ENCODE measurements around the gene ADGRF5. TPM values are rescaled to one million over a fixed set of nuclear protein-coding genes. Genes with fewer than 3 reads are reported as not detected.

ADGRF5 gene
- total and polyA plus RNA-seq, 10 of the 15 experiments (the other 5 are each of a cell fraction or from before 2014, with no cell fraction given), result 0.01 to 0.13 TPM; not detected in 8

- intact Hi-C loops (cut with micrococcal nuclease; ENCODE audit: unreplicated experiment), result no loop called here
- Histone ChIP-seq H3K27ac (ENCODE audit: control insufficient read depth, insufficient read depth) (no peak overlapping the region), H4K20me1 (ENCODE audit: control insufficient read depth, insufficient read depth) (no peaks in the 10 kb centered on the region), H2AFZ (ENCODE audit: control insufficient read depth, low read depth, low read length) (no peak overlapping the region), H3K9me3 (replicated peaks; ENCODE audit: control insufficient read depth, insufficient read depth, low read length) (no peaks in the 10 kb centered on the region), H3K4me3 (no peak overlapping the region), H3K4me1 (ENCODE audit: control insufficient read depth, insufficient read depth, low read length) (no peaks in the 10 kb centered on the region), H3K27me3 (replicated peaks in 1 of 2; ENCODE audit: control insufficient read depth in 2 of 2, insufficient read depth in 2 of 2, low read length in 1 of 2) (no peaks in the 10 kb centered on the region), H3K36me3 (ENCODE audit: control insufficient read depth in 2 of 2, insufficient read depth in 2 of 2, low read length in 1 of 2) (no peaks in the 10 kb centered on the region), H3K9ac (ENCODE audit: control insufficient read depth, insufficient read depth, low read length) (no peak overlapping the region), H3K79me2 (ENCODE audit: control insufficient read depth, insufficient read depth, low read length) (no peaks in the 10 kb centered on the region), H3K4me2 (ENCODE audit: control insufficient read depth, insufficient read depth) (no peak overlapping the region)
- ChIA-PET CTCF (no interaction called here), RAD21 (ENCODE audit: unreplicated experiment) (no interaction called here), POLR2A (no interaction called here), SMC1A (ENCODE audit: uncharacterized antibody, unreplicated experiment) (interaction anchor here (1.1 kb wide), 1 partner anchor 12 kb away, joined by 3 read pairs; no protein-coding TSS in a partner anchor)
- in situ Hi-C loops (cut with MboI), result no loop called here
- DNase-seq (ENCODE audit: low read depth, low spot score) (no peak), ATAC-seq (no peak), FAIRE-seq (no peak)
- TF ChIP-seq RAD51 (IDR thresholded peaks at IDR 0.05) (no peak), USF1 (IDR thresholded peaks at IDR 0.05; ENCODE audit: borderline replicate concordance, extremely low read length, insufficient read depth, low read depth, low read length) (no peak), CHD1 (IDR thresholded peaks at IDR 0.05; ENCODE audit: low read depth, low read length) (no peak), EZH2 (IDR thresholded peaks at IDR 0.05; ENCODE audit: borderline replicate concordance, control insufficient read depth, low read depth, low read length) (no peak), POLR2AphosphoS2 (IDR thresholded peaks at IDR 0.05; ENCODE audit: low read depth, low read length) (no peak), HDGF (IDR thresholded peaks at IDR 0.05) (no peak)
- TF ChIP-seq, protein P1, sequence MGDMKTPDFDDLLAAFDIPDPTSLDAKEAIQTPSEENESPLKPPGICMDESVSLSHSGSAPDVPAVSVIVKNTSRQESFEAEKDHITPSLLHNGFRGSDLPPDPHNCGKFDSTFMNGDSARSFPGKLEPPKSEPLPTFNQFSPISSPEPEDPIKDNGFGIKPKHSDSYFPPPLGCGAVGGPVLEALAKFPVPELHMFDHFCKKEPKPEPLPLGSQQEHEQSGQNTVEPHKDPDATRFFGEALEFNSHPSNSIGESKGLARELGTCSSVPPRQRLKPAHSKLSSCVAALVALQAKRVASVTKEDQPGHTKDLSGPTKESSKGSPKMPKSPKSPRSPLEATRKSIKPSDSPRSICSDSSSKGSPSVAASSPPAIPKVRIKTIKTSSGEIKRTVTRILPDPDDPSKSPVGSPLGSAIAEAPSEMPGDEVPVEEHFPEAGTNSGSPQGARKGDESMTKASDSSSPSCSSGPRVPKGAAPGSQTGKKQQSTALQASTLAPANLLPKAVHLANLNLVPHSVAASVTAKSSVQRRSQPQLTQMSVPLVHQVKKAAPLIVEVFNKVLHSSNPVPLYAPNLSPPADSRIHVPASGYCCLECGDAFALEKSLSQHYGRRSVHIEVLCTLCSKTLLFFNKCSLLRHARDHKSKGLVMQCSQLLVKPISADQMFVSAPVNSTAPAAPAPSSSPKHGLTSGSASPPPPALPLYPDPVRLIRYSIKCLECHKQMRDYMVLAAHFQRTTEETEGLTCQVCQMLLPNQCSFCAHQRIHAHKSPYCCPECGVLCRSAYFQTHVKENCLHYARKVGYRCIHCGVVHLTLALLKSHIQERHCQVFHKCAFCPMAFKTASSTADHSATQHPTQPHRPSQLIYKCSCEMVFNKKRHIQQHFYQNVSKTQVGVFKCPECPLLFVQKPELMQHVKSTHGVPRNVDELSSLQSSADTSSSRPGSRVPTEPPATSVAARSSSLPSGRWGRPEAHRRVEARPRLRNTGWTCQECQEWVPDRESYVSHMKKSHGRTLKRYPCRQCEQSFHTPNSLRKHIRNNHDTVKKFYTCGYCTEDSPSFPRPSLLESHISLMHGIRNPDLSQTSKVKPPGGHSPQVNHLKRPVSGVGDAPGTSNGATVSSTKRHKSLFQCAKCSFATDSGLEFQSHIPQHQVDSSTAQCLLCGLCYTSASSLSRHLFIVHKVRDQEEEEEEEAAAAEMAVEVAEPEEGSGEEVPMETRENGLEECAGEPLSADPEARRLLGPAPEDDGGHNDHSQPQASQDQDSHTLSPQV (IDR thresholded peaks at IDR 0.05), result no peak
- TF ChIP-seq, protein P2, sequence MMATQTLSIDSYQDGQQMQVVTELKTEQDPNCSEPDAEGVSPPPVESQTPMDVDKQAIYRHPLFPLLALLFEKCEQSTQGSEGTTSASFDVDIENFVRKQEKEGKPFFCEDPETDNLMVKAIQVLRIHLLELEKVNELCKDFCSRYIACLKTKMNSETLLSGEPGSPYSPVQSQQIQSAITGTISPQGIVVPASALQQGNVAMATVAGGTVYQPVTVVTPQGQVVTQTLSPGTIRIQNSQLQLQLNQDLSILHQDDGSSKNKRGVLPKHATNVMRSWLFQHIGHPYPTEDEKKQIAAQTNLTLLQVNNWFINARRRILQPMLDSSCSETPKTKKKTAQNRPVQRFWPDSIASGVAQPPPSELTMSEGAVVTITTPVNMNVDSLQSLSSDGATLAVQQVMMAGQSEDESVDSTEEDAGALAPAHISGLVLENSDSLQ (IDR thresholded peaks at IDR 0.05), result no peak
- TF ChIP-seq, protein P3, sequence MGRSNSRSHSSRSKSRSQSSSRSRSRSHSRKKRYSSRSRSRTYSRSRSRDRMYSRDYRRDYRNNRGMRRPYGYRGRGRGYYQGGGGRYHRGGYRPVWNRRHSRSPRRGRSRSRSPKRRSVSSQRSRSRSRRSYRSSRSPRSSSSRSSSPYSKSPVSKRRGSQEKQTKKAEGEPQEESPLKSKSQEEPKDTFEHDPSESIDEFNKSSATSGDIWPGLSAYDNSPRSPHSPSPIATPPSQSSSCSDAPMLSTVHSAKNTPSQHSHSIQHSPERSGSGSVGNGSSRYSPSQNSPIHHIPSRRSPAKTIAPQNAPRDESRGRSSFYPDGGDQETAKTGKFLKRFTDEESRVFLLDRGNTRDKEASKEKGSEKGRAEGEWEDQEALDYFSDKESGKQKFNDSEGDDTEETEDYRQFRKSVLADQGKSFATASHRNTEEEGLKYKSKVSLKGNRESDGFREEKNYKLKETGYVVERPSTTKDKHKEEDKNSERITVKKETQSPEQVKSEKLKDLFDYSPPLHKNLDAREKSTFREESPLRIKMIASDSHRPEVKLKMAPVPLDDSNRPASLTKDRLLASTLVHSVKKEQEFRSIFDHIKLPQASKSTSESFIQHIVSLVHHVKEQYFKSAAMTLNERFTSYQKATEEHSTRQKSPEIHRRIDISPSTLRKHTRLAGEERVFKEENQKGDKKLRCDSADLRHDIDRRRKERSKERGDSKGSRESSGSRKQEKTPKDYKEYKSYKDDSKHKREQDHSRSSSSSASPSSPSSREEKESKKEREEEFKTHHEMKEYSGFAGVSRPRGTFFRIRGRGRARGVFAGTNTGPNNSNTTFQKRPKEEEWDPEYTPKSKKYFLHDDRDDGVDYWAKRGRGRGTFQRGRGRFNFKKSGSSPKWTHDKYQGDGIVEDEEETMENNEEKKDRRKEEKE (IDR thresholded peaks at IDR 0.05), result no peak
- no TSS peak for BruUV-seq (replicated peaks)
These were observed 37.7 kb upstream of the ADGRF5 start for GRCh38 chr6:46959419-46959818.

All from GM12878 (cell line).